CD4-positive, alpha-beta T cell treated with Interleukin-15 for 1 hour (primary cell): ENCODE measurements around the gene HSPB9.
A peak's percentile ranks its signal among the peaks of the same experiment; 100 is the strongest.
"Not testable (repeated sequence)": the region's sequence is repeated elsewhere in the genome, so short reads cannot be mapped to it uniquely, and the experiment has no call there.

Experiments used
- DNase-seq: peaks from one replicate; pipeline ENCODE4 v3.0.0-alpha.2; 2020

HSPB9 gene

DNA sequence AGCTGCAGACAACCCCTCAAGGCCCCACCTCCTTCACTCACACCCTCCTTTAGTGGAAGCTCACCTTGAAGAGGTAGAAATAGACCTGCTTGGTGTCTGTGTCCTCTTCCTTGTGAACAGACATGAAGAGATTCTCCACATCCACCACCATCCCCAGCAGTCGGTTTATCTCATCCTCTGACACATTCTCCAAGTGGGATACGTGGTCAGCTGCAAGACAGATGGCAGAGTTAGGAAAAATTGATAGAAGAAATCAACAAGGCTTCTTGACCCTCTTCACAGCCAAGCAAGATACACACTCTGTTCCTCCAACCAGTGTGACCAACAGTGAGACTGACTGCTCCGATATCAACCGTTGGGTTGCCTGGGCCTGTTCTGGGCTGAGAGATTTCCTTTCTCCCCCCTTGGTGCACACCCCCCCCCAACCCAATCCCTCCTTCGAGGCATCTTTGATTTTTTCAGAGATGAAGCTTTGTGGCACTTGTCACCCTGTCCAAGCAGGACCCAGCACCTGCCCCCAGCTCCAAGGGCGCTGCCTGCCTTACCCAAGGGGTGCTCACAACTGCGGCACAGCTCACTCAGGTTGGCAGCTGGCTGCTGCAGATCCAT, 2.3 kb upstream of the HSPB9 start:
- no peak for DNase-seq

DNA sequence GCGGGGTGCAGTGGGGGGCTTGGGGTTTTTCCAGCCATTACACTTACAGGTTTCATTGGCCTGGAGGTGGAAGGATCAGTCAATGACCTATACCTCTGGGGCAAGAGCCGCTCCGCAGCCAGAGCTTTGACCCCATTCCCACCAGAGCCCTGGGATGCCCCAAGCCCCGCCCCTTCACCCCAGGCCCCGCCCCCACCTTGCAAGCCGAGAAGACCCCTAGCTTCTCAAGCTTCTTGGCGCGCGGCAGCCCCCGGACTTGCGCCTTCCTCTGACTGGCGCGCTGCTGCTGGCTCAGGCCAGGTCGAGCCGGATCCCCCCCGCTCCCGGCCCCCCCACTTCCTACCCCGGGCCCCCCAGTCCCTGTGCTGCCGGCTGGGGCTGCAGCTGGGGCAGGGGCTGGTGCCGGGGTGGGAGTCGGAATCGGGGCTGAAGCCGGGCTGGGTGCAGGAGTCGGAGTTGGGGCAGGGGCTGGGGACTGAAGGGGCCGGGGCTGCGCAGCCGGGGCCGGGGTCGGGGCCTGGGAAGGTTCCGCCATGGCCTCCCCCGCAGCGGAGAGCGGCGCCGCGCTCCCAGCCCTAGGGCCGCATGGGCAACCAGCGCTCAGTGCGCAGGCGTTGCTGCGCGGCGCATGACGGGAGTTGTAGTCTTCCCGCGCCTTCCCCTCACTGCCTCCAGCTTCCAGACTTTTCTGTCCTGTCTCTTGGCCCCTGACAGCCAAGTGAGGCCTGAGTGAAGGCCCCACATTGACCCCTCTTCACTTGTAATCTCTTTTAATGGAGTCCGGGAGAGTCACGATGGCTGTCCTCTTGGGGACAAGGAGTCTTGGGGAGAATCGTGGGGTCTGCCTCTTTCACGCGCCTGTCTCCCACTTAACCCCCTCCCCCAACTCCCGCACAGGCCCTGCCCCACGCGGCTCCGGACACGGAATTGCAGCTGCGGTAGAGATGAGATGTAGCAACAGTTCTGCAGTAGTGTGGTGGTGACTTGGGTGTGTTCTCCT, 1.5 kb upstream of the HSPB9 start, which contains the start of gene KAT2A:
KAT2A (minus strand) TSS at position 598 of the 1,000 bp plus-strand sequence; CDS start at position 535, 63 bp downstream.
- DNase-seq = peak; percentile 71

DNA sequence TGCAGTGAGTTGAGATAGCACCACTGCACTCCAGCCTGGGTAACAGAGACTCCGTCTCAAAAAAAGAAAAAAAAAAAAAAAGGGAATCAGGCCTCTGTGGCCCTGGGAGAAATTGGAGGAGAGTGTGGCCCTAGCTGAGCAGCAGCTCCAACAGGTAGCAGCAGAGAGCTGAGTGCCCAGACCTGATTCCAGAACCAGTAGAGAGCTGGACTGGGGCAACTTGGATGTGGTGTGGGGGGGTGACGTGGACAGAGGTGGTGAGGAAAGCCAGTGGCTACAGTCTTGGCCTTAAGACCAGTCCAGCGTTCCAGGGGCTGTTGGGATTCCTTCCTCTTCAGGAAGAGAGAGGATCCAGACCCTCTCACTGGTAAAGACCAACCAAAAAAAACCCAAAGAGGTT, 1.7 kb downstream of the HSPB9 start:
- no peak for DNase-seq

DNA sequence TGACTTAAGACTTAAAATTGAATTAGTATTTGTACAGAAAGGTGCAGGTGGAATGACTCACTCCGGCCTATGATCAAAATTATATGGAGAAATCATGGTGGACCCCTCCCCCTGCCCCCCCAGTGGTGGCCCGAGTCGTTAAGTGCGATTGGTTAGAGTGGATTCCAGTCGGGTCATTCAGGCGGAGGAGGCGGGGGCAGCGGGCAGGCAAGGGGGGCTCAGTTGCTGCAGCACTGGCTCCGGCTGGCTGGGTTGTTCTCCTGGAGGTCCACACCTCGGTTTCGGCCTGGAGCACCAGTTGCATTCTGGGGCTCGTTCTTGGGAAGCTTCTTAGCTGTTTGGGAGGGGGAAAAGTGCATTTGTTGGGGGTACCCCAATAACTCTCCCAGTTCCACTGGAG, 3.0 kb downstream of the HSPB9 start:
- no peak for DNase-seq

DNA sequence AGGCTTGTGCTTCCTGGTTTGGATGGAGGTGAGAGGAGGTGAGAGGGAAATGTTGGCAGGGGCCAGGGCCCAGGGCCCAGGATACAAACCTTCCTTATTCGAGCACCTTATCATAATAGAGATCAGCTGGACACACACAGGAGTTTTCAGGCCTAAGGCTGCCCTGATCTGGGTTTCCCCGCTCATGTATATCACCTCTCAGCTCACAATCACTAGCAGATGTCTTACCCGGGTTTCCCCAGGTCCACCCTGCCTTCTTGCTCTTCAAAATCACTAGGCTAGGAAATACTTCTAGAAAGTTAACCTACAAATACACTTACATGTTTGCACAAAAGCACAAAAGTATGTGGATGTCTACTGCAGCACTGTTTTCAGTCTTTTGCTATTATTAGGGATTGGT, 4.2 kb downstream of the HSPB9 start:
- DNase-seq = no peak

DNA sequence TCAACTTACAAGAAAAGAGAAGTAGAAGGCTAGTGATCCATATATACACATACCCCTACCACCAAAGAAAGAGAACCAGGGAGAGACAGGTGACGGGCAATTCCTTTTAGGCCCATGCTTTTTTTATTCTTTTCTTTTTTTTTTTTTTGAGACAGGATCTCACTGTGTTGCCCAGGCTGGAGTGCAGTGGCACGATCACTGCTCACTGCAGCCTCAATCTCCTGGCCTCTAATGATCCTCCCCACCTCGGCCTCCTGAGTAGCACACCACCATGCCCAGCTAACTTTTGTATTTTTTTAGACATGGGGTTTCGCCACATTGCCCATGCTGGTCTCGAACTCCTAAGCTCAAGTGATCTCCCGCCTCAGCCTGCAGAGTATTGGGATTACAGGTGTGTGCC, 4.8 kb downstream of the HSPB9 start:
- no peak for DNase-seq

DNA sequence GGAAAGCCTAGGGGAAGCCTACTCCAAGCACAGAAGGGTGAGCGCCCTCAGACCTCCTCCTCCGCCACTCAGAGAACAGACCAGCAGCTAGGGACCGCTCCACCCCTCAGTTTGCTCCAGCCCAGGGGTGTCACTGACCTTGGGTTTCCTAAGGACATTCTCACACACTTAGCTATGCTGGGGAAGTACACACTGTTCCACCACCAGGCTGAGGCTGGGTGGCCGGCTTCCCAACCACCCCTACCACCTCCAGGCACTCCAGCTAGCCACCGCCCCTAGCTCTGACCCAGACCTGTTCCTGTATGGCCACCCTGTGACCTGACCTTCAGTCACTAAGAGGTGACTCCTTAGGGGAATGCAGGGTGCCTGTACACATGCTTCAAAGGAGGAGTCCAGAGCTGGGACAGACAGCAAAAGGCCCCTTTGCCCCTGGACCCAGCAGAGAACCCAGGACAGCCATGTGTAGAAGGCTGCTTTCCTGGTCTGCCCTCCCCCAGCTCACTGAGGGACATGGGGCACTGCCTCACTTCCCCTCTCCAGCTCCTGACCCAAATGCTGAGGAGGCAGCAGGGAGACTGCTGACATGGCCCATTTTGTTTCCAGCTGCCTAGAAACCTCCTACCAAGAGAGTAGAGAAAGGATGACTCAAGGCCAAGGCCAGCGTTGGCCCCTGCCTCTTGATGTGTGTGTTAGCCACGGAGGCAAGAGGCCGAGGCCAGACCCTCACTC, 6.7 kb downstream of the HSPB9 start:
- no peak for DNase-seq

DNA sequence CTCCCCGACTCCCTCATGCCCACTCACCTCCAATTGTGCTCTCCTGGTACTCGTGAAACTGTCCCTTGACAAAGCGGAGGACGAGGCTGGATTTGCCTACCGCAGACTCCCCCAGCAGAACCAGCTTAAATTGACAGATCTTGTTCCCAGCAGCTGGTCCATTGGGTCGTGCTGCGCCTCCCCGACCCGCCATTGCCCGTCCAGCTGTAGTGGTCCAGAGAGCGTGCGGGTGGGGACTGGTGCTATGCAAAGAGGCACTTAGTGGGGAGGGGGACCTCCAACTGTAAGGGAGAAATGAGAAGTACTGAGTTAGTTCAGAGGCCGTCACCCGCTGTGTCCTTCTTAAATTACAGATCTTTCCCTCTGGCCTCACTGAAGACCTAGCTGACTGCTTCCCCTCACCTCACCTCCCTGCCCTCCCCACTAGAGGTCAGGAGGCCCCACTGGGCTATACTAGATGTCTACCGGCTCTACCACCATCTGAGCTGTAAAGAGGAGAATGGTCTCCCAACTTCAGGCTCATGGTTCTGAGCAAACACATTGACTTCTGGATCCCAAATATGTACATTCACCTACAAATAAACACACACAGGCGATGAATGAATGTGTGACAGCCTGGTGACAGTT, 7.8 kb downstream of the HSPB9 start:
- no peak for DNase-seq

DNA sequence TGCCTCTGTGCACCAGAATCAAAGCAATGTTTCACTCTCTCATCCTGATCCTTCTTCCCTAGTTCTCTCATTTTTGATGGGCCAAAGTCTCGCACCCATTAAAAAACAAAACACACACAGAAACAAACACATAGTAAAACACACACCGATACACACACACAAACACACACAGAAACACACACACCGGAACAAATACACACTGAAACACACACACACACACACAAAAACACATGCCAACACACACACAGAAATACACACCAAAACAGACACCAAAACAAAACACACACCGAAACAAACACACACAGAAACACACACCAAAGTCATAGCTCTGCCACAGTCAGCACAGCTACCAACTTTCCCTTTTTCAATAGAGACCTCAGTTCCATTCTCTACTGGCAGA, 8.6 kb downstream of the HSPB9 start:
- DNase-seq = no peak

DNA sequence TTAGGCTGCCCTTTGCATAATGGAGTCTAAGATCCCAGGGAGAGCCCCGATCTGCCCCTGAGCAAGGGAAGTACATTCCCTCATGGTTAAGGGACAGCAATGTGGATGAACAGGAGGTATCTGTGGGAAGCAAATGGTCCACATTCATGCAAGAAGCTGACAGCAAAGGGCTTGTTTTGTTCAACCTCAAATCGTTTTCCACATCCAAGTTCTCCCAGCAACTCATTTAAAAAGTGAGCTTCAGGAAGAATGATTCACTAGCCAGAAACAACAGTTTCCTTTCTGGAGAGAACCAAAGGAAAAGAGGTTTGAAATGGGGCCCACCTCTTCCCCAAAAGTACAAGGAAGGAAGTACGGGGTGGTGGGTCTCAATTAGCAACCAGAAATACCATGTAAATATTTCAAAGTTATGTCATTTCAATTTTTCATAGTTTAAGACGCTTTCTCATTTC, 9.4 kb downstream of the HSPB9 start:
- no peak for DNase-seq

DNA sequence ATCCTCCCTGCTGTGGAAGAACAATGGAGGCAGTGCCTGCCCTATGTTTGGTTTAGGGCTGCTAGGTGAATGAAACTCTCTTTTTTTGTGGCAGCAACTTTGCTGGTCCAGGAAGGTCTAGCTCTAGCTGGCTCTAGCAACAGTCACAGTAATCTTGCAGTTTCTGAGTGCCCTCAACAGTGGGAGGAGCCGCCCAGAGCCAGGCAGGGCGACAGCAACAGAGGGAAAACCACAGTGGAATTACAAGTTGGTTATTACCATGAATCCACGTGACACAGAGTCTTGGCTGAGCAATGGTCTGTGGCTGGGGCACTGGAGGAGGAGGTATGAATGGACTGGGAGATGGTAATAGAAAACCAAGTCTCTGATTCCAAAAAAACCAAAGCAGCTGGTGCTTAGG, 10.3 kb downstream of the HSPB9 start:
- no peak for DNase-seq

DNA sequence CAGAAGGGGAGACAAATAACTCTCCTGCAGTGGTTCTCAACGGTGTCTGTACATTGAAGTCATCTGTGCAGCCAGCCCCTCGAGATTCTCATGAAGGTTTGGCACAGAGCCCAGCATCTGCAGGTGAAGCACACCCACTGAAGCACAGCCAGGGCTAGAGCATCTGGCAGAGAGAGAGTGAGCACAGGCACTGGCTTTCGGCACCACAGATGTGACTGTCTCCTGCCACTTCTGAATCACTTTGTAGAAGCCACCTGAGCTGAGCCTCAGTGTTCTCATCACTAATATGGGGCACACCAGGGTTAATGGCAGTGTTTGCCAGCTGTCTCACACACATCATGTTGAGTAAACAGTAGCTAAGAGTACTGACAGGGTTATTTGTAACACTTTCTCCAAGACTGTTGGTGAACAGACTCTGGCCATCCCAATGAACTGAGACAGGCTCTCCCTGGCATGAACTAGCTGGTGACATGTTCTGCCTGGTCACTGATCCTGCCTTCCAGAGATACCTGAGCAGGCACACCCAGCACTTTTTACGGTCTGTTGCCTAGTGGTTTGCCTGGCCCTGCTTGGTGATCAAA, 10.9 kb downstream of the HSPB9 start:
- DNase-seq = peak; percentile 69

DNA sequence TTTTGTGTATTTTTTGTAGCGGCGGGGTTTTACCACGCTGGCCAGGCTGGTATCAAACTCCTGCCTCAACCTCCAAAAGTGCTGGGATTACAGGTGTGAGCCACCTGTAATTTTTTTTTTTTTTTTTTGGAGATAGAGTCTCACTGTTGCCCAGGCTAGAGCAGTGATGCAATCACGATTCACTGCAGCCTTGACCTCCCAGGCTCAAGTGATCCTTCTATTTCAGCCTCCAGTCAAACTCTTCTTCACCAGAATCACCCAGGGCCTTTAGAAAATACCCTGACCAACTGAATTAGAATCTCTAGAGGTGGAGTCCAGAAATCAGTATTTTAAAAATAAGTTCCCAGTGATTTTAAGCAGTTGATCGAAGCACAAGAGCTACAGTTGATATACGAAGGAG, 12.5 kb downstream of the HSPB9 start:
- no peak for DNase-seq

DNA sequence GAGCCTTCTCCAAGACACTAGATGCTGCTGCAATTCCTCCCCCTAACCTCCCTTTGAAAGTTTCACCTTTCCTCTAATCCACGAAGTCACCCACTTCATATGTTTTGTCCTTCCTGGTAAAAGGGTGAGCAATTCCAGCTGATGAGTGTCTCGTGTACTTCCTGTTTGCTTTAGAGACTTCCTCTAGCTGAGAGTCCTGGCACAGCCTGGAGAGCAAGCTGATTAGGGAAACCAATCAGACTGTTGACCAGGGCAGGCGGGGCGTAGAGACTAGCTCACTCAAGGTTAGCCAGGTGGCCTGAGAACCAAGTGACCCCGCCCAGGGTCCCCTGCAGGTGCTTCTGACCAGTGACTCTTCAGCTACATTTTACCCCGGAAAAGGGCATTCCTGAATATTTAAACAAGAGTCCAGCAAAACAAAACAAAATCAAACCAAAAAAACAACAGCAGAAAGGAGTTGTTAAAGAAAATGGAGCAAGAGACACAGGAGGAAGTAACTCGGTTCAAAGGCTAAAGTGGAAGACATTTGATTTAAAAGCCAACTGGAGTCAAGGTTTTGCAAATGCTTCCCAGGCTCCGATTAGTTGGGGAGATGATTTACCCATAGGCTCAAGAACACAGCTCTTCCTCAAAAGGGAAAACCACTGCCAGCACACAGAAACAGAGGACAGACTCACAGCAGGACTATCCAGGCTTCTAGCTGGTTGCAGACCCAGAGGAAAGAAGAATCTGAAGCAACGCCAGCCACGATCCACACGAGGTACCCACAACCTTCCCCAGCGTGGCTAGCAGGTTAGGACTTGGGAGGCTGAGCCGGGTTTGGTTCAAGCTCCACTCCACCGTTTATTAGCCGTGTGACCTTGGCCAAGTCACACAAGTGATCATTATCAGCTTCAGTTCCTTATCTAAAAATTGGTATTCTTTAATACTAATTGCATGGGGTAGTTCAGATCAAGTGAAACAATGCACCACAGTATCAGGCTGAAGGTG, 13.4 kb downstream of the HSPB9 start:
- no peak for DNase-seq

DNA sequence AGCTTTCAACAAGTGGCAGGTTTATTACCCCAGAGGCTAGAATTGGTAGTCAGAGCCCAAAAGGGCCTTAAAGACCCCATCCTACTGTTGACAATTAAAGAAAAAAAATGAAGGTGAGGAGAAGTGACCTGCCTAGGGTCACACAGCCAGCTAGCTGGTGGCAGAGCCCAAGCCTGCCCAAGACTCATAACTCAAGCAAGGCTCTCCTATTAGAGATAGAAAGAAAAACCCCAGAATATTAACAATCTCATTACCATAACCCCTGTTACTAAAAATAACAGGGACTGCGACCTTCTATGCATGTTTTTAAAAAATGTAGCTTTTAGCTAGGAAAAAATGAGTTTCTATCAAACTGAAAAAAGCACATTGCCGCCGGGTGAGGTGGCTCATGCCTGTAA, 14.0 kb downstream of the HSPB9 start:
- DNase-seq = no peak

DNA sequence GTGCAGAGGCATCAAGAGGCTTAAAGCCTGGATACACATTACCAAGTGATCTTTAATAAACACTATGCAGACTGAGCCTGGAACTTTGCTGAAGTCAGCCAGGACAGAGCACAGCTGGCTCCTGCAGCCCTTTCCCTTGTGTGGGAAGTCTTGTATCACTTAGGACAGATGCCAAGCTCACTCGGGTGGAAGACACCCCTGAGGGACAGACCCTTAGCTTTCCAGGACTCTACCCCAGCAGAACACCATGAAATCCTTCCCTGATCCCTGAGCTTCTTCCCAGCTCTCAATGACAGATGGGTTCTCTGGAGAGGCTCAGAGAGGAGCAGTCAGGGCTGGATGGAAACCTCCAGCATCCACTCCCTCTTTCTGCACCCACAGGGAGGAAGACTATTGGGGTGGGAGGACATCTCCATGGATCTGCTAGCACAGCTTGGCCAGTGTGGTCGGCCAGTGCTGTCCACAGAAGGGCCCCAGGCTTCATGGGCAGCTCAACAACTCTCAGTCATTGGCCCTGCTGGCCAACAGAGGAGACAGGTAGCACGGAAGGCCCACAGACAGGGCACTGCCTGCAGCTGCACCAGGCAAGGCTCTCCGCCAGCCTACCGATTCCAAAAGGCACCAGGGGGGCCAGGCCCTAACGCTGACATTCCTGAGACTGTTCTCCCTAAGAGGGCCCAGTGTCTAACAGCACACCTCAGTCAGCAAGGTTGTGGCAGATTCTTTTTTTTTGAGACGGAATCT, 16.3 kb downstream of the HSPB9 start:
- no peak for DNase-seq

DNA sequence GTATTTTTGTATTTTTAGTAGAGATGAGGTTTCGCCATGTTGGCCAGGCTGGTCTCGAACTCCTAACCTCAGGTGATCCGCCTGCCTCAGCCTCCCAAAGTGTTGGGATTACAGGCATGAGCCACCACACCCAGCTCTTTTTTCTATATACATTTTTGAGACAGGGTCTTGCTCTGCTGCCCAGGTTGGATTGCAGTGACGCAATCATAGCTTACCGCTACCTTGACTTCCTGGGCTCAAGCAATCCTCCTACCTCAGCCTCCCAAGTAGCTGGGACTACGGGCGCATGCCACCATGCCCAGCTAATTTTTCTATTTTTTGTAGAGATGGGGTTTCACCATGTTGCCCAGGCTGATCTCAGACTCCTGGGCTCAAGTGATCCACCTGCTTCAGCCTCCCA, 18.1 kb downstream of the HSPB9 start:
- not testable (repeated sequence) for DNase-seq

DNA sequence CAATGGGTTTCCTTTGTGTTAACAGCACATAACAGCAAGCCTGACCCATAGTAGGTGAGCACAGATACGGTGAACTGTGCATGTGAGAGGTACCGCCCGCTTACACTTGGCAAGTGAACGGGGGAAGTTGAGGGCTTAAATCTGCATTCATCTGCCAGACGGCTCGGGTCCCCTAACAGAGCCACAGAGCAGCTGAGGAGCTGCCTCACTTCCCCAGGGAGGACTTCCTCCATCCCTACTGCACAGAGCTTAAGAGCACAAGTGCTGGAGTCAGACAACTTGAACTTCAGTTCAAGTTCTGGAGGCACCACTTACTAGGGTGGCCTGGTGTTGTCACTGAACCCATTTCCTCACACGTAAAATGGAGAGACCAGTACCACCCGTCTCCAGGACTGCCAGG, 18.8 kb downstream of the HSPB9 start:
- no peak for DNase-seq

DNA sequence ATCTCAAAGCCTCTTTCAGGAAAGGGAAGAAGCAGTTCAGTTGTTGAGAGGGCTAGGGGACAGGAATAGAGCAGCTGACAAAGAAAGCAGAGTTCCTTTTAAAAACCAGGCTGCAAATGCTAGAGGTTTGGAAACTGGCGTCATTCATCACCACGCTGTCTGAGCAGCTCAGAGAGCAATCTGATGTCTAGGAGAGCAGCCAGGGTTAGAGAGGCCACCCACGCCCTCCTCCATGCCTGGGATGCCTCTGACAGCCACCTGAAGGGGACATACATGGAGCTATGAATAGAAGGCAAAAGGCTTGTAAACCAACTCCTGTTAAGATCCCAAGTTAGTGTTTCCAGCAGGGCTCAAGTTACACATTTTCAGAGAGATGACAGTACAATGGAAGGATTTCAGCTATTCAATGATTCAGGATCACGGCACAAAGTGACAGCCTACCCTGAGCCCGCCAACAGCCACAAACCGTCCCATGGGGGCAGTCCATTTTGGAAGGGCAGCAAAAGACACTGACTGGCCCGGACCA, 19.8 kb downstream of the HSPB9 start:
- DNase-seq = no peak

DNA sequence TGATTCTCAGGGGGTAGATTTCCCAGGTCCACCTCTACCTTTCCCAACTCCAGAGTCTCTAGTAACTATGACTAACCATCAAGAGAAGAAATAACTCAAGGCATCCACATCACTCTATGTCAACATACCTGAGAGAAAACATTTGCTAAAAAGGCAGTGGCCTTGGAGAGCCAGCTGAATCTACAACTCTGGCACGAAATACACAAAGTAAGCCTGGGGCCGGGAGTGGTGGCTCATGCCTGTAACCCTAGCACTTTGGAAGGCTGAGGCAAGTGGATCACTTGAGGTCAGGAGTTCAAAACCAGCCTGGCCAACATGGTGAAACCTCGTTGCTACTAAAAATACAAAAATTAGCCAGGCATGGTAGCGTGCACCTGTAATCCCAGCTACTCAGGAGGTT, 20.5 kb downstream of the HSPB9 start:
- not testable (repeated sequence) for DNase-seq
